H9 (cell line): ENCODE measurements around the gene TRIO. TPM values are rescaled to one million over a fixed set of nuclear protein-coding genes. Genes with fewer than 3 reads are reported as not detected.

ENCODE experiments used
- DNase-seq: peaks from one replicate; pipeline ENCODE4 v3.0.0-alpha.2; 2017
- H2AFZ ChIP-seq: one replicate; pipeline ENCODE4 v1.6.1; 2013; ENCODE audit warnings: mild to moderate bottlenecking, low read length, control low read depth, moderate library complexity
- H2AK5ac ChIP-seq: 2 replicates; pipeline ENCODE4 v1.6.1; 2013; ENCODE audit warnings: low read length, control low read depth, mixed read lengths; ENCODE audit not compliant: insufficient read length
- H2BK120ac ChIP-seq: one replicate; pipeline ENCODE4 v1.6.1; 2013; ENCODE audit warnings: low read depth, mild to moderate bottlenecking, low read length, control low read depth, inconsistent platforms; ENCODE audit not compliant: poor library complexity, severe bottlenecking
- H2BK12ac ChIP-seq: 2 replicates; pipeline ENCODE4 v1.6.1; 2013; ENCODE audit warnings: low read length, control low read depth, mixed read lengths, low read depth; ENCODE audit not compliant: insufficient read length
- H2BK15ac ChIP-seq: 2 replicates; pipeline ENCODE4 v1.6.1; 2013; ENCODE audit warnings: low read depth, low read length, control low read depth
- H2BK20ac ChIP-seq: one replicate; pipeline ENCODE4 v1.6.1; 2013; ENCODE audit warnings: low read depth, mild to moderate bottlenecking, low read length, control low read depth, inconsistent platforms; ENCODE audit not compliant: poor library complexity, severe bottlenecking
- H2BK5ac ChIP-seq: 2 replicates; pipeline ENCODE4 v1.6.1; 2013; ENCODE audit warnings: low read length, control low read depth, mixed read lengths; ENCODE audit not compliant: insufficient read length
- H3K14ac ChIP-seq: 2 replicates; pipeline ENCODE4 v1.6.1; 2013; ENCODE audit warnings: low read length, control low read depth; ENCODE audit not compliant: insufficient read depth
- H3K18ac ChIP-seq: 2 replicates; pipeline ENCODE4 v1.6.1; 2013; ENCODE audit warnings: low read depth, mild to moderate bottlenecking, mixed read lengths, low read length, control low read depth; ENCODE audit not compliant: insufficient read length
- H3K23ac ChIP-seq: 2 replicates; pipeline ENCODE4 v1.6.1; 2013; ENCODE audit warnings: low read length, control low read depth, mixed read lengths, low read depth; ENCODE audit not compliant: insufficient read length
- H3K23me2 ChIP-seq: 2 replicates; pipeline ENCODE4 v1.6.1; 2013; ENCODE audit warnings: low read depth, mild to moderate bottlenecking, mixed read lengths, low read length, control low read depth; ENCODE audit not compliant: insufficient read length, poor library complexity, severe bottlenecking
- H3K27ac ChIP-seq: 2 replicates; pipeline ENCODE4 v1.5.1; 2013; ENCODE audit warnings: low read length, control low read depth, mixed read lengths, low read depth; ENCODE audit not compliant: insufficient read length
- H3K27me3 ChIP-seq: 2 replicates; pipeline ENCODE4 v1.6.1; 2013; ENCODE audit warnings: low read length, control low read depth, inconsistent platforms; ENCODE audit not compliant: insufficient read depth
- H3K4ac ChIP-seq: 2 replicates; pipeline ENCODE4 v1.6.1; 2013; ENCODE audit warnings: low read depth, mild to moderate bottlenecking, control low read depth, inconsistent platforms, low read length, moderate library complexity
- H3K4me1 ChIP-seq: 2 replicates; pipeline ENCODE4 v1.6.1; 2013; ENCODE audit warnings: low read length, control low read depth, inconsistent platforms; ENCODE audit not compliant: insufficient read depth
- H3K4me2 ChIP-seq: 2 replicates; pipeline ENCODE4 v1.6.1; 2013; ENCODE audit warnings: low read length, control low read depth, mixed read lengths; ENCODE audit not compliant: insufficient read length, insufficient read depth
- H3K56ac ChIP-seq: 2 replicates; pipeline ENCODE4 v1.6.1; 2013; ENCODE audit warnings: low read depth, mild to moderate bottlenecking, mixed read lengths, low read length, control low read depth; ENCODE audit not compliant: insufficient read length
- H3K79me1 ChIP-seq: 2 replicates; pipeline ENCODE4 v1.6.1; 2013; ENCODE audit warnings: low read depth, mild to moderate bottlenecking, moderate library complexity, low read length, control low read depth, inconsistent platforms; ENCODE audit not compliant: insufficient read depth, poor library complexity, severe bottlenecking
- H3K79me2 ChIP-seq: 2 replicates; pipeline ENCODE4 v1.6.1; 2013; ENCODE audit warnings: low read length, control low read depth, inconsistent platforms; ENCODE audit not compliant: insufficient read depth
- H3K9ac ChIP-seq: 2 replicates; pipeline ENCODE4 v1.6.1; 2013; ENCODE audit warnings: low read length, control low read depth, mixed read lengths; ENCODE audit not compliant: insufficient read length; ENCODE audit errors: extremely low read depth
- H3K9me3 ChIP-seq: one replicate; pipeline ENCODE4 v1.6.1; 2013; ENCODE audit warnings: low read depth, low read length, inconsistent platforms; ENCODE audit not compliant: control insufficient read depth
- H3T11ph ChIP-seq: one replicate; pipeline ENCODE4 v1.6.1; 2013; ENCODE audit warnings: mild to moderate bottlenecking, low read length, control low read depth, inconsistent platforms
- H4K20me1 ChIP-seq: one replicate; pipeline ENCODE4 v1.6.1; 2013; ENCODE audit not compliant: control insufficient read depth, insufficient read length, insufficient read depth
- H4K5ac ChIP-seq: 2 replicates; pipeline ENCODE4 v1.6.1; 2013; ENCODE audit warnings: low read depth, mild to moderate bottlenecking, mixed read lengths, low read length, control low read depth; ENCODE audit not compliant: insufficient read length
- H4K8ac ChIP-seq: replicated peaks from 2 replicates; pipeline ENCODE4 v1.6.1; 2013; ENCODE audit warnings: low read length, control low read depth, mixed read lengths, low read depth; ENCODE audit not compliant: insufficient read length
- H4K91ac ChIP-seq: 2 replicates; pipeline ENCODE4 v1.6.1; 2013; ENCODE audit warnings: low read depth, mild to moderate bottlenecking, moderate library complexity, mixed read lengths, low read length, control low read depth; ENCODE audit not compliant: insufficient read length
- H3K27ac Mint-ChIP-seq, 3 experiments: 2 replicates in 2 of 3; 3 replicates in 1 of 3; pipeline ENCODE4 v1.8.0; 2020 to 2021; ENCODE audit warnings: mixed read lengths in 3 of 3, mild to moderate bottlenecking in 1 of 3, moderate library complexity in 1 of 3
- H3K27me3 Mint-ChIP-seq: 2 replicates; pipeline ENCODE4 v1.8.0; 2021; ENCODE audit warnings: low read depth, mild to moderate bottlenecking, moderate library complexity, mixed read lengths
- H3K36me3 Mint-ChIP-seq, 3 experiments: 2 replicates in 2 of 3; 3 replicates in 1 of 3; pipeline ENCODE4 v1.8.0; 2020 to 2021; ENCODE audit warnings: low read depth in 3 of 3, mixed read lengths in 3 of 3; ENCODE audit not compliant: insufficient read depth in 1 of 3
- H3K4me1 Mint-ChIP-seq, 2 experiments: 2 replicates each; pipeline ENCODE4 v1.8.0; 2020; ENCODE audit warnings: mixed read lengths in 2 of 2
- H3K4me3 Mint-ChIP-seq, 2 experiments: 2 replicates in 1 of 2; 3 replicates in 1 of 2; pipeline ENCODE4 v1.8.0; 2020 to 2021; ENCODE audit warnings: mild to moderate bottlenecking in 2 of 2, mixed read lengths in 2 of 2, moderate library complexity in 1 of 2
- H3K9me3 Mint-ChIP-seq, 2 experiments: 2 replicates in 1 of 2; 3 replicates in 1 of 2; pipeline ENCODE4 v1.8.0; 2020; ENCODE audit warnings: mild to moderate bottlenecking in 2 of 2, mixed read lengths in 2 of 2, moderate library complexity in 1 of 2
- CTCF ChIP-seq: fragments of 200-600 bp; sonication (generic); conservative IDR thresholded peaks from 3 replicates; pipeline ENCODE4 v1.8.0; 2021; ENCODE audit warnings: antibody characterized with exemption, mild to moderate bottlenecking
- WGBS: extraction: QIAGEN DNeasy Blood & Tissue Kit; methylation state at CpG from one replicate; pipeline ENCODE4 v1.1.7; 2013; ENCODE audit warnings: missing lambda C conversion rate, low lambda C conversion rate, mixed read lengths; ENCODE audit not compliant: insufficient read length; ENCODE audit errors: extremely low coverage; 5-methylcytosine and 5-hydroxymethylcytosine counted together
- total RNA-seq: library from RNA; stranded (reverse); gene quantifications from 2 replicates; pipeline ENCODE4 v1.2.1, GENCODE V29; 2021

The TRIO gene
- total RNA-seq, 1 experiment from 2014 or later, result 87.8 TPM

GRCh38 chr5:14528926-14529325, 385.8 kb downstream of the TRIO start:
- Histone ChIP-seq H3K9me3 (no peaks in the 10 kb centered on the region), H4K8ac (no peak overlapping the region), H3K27me3 (no peaks in the 10 kb centered on the region), H3K14ac (no peak overlapping the region), H2AFZ (no peak overlapping the region), H2BK12ac (no peak overlapping the region), H3K23ac (no peak overlapping the region), H4K5ac (no peak overlapping the region), H2BK20ac (no peak overlapping the region), H2AK5ac (no peak overlapping the region), H3K23me2 (no peaks in the 10 kb centered on the region), H3K4ac (no peak overlapping the region), H3K4me2 (no peak overlapping the region), H3K79me2 (no peaks in the 10 kb centered on the region), H4K20me1 (no peaks in the 10 kb centered on the region), H3K18ac (no peak overlapping the region), H4K91ac (no peak overlapping the region), H2BK5ac (no peak overlapping the region), H2BK120ac (no peak overlapping the region), H3K27ac (no peak overlapping the region), H3K9ac (no peak overlapping the region), H3K4me1 (no peaks in the 10 kb centered on the region), H2BK15ac (no peak overlapping the region), H3K56ac (no peak overlapping the region), H3T11ph (no peak overlapping the region), H3K79me1 (no peaks in the 10 kb centered on the region)
- WGBS, result no CpG with 5 or more reads among the region's 1 CpG
- Mint-ChIP-seq H3K9me3 (no peaks in the 10 kb centered on the region), H3K4me1 (no peaks in the 10 kb centered on the region), H3K4me3 (no peak overlapping the region), H3K27me3 (no peaks in the 10 kb centered on the region; the same call in 1 of the 2 replicates), H3K36me3 (no peaks in the 10 kb centered on the region; a peak in 1 of 7 replicates), H3K27ac (no peak overlapping the region)
- DNase-seq, result no peak
- TF ChIP-seq CTCF, result no peak
